A172 (cell line): ENCODE measurements around the gene KLHL13. TPM values are rescaled to one million over a fixed set of nuclear protein-coding genes. Genes with fewer than 3 reads are reported as not detected.
"Not testable (repeated sequence)": the region's sequence is repeated elsewhere in the genome, so short reads cannot be mapped to it uniquely, and the experiment has no call there.

Experiments used
- DNase-seq: peaks from one replicate; pipeline ENCODE4 v3.0.0-alpha.2; 2015; ENCODE audit warnings: low spot score
- total RNA-seq: library from RNA; depleted of rRNA; stranded (reverse); fragments of >200 nt; shearing (Covaris generic); gene quantifications from 2 replicates; pipeline ENCODE4 v1.2.3, GENCODE V29; 2014

The KLHL13 gene
- total RNA-seq, 1 experiment from 2014 or later = 0.26 TPM

DNA sequence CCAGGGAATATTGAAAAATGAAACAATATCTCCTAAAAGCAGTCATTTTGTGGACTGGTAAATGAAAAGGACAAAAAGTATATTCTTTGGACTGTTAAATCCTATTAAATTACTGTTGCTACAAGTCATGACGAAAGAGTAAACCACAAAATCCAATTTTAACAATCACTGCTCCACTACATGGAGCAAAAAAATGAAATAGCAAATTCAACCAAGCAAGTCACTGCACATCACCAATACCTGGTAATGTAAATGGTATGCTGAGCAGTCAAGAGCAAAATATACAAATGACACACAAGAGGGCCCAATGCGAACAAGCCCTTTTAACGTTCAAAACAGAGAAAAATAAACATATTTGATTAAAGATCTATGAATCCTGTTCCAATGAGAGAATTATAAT, 126.2 kb downstream of the KLHL13 start:
- DNase-seq = no peak

DNA sequence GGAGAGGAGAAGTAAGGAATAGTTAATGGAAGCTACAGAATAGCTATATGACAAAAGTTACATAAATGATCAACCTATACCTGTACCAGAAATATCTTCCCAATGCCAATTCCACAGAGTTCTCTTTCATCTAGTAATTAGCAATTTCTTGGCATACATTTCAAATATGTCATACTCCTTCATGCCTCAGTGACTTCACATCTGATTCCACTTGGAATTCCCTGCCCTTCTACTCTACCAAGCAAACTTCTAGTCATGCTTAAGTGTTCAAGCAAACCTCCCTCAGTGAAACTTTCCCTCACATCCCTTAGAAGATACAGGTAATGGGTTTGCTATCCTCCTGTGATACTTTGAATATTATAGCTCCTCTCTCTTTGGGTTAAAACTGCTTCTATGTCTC, 127.1 kb downstream of the KLHL13 start:
- no peak for DNase-seq

DNA sequence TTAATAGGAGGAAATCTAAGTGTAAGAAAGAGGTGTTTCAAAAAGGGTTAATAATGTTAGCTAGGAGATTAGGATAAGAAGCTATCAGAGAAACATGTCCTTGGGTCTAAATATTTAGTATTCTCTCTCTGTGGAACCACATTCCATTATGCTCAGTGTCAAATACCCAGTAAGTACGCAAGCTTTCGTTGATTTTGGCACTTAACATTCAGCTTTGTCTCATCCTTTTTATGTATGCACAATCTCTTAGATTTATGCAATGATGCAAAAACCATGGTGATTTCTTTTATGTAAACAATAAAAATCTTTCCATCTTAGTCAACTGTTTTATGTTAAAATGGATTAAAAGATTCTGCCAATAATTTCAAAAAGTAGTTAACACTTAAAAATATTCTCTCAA, 129.2 kb downstream of the KLHL13 start:
- DNase-seq = no peak

DNA sequence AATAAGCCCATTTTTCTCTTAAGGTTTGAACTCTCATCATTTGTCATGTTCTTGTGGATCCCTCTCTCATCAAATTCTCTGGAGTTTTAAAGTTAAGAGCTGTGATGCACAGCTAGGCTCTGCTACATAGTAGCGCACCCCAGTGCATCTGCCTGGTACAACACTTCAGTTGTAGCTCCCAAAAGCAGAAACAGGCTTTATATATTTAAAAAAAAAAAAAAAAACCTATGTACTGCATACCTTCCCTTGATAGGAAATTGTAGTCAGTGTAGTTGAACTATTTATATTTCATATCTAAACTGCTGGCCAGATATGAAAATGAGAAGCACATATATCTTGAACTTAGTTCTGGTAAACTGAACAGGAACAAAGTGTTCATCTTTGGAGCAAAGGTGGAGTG, 131.4 kb downstream of the KLHL13 start:
- DNase-seq = no peak

DNA sequence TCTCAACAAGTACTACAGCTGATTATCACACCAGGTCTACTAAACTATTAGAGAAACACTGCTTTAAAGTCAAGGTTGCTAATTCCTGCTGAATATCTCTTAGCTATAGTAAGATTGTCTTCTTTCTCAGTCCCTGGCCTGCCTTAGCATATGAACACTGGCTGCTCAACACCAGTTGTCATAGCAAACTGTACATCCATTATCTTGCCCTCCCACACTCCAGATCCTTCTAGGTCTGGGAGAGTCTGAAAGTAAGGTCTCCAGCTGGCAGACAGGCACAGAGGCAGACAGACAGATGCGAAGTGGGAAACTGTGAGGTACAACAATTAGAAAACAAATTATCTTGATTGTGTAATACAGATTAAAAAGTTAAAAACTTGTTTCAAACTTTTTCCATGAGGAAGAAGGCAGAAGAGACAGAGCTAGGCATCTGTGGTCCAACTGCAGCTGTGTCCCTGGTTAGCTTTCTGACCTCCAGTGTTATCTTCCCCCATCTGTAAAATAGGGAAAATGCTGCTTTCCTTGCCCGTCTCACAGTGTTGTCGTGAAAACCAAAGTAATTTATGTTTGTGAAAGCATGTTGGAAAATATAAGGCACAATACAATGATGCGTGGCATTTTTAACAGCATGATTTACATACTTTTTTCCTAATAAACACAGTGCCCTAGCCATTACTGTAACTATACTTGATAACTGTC, 133.8 kb downstream of the KLHL13 start:
- DNase-seq = no peak

DNA sequence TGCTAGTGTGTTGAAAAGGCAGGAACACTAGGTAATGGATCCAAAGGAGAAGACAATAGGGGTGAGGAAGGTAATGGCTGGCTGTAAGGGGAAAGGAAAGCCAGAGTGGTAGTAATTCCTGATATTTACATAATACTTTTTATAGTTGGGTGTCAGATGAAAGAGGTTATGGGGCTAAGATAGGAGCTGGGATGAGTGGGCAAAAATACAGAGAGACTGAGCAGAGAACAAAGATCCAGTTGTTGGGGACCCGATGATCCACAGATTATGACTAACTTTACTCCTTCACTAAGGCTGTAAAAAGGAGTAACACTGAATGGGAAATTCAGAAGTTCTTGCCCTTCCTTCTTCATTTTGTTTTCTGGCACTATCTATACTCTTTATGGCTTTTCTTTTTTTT, 138.2 kb downstream of the KLHL13 start:
- DNase-seq = no peak

DNA sequence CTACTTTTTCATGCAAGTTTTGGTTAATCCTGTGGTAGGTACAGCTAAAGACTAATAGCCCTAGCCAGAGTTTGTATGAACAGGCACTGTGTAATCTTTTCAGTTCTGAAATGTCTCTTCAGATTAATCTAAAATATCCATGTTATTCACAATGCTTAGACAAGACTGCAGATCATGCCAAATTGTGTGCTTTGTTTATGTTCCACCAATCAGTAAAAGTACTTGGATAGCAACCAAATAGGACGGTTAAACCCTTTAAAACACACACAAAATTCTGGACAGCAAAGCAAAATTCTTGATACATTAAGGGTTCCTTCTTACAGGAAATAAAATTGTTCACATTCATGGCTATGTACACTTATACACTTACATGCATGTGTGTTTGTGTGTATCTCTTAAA, 139.1 kb downstream of the KLHL13 start:
- no peak for DNase-seq

DNA sequence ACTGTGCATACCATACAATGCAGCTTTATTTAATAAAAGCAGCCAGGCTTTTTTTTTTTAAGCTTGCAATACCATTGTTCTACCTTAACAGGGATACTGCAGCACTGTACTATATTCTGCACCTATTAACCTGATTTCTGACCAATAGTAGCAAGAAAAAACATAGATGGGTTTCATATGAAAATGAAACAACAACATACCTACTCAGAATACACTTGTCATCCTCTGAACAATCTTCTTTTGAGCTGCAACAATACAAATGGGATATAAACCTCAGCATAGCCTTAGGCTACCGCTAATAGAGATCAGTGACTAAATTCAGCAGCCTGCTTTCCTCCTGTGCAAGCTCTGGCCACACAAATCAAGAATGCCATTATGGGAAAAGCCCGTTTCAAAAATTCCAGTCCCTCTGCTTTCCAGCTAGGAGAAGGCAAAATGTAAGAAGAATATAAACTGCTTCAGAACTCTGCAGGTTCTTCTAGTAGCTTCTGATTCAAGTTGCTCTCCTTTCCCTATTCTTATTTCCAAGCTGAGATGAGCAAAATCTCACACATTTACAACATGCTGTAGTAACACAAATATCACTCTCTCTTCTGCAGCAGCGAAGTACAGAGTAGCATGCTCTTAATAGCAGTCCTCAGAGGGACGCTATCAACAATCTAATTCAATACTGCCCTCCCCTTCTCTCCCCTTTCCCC, 143.4 kb downstream of the KLHL13 start:
- no peak for DNase-seq

DNA sequence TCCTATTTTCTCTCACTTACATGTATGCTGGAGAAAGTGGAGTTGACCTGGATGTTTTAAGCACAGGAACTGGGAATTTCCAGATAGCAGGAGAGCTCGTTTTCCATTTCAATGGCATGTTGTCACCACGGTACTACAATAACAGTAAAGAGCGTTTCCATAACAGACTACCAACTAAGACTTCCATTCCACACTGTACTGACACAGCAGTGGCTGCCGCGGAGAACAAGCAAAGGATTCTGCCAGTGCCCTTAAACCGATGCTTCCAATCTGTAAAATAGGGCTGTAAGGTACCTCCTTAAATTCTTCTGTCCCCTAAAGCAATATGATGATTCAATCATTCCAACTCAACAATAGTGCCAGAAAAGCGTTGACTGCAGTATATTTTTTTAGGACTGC, 143.9 kb downstream of the KLHL13 start:
- DNase-seq = no peak

DNA sequence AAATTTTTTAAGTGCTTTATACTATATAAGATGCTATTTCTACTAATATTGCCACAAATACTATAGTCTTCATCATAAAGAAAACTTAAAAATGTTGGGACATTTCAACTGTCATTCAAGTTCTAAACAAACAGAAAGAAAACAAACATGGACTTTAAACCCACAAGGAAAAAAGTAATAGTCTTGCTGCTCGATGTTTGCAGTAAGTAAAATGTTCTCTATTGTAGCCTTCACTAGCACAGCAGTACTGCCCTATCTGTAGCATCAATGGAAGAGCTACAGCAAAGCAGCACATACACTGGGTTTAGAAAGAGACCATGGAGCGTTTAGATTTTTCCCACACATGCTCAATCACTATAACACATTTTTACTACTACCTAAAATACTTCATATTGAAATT, 146.8 kb downstream of the KLHL13 start:
- DNase-seq = no peak

DNA sequence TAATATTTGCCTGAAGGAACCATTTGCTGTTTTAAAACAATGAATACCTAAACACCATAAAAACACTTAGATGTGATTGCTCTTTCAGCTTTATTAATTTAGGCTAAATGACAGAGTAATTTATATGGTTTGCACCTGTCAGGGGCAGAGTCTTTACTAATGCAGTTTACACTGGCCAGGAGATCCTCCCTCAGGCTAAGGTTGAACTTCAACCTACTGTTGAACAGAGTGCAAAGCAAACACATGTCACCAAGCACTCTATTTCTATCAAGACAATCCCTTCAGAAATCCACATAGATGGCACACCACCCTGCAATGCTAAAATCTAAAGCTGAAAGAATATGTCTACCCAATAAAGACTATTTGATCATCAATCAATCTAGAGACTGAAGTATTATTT, 147.3 kb downstream of the KLHL13 start:
- no peak for DNase-seq

DNA sequence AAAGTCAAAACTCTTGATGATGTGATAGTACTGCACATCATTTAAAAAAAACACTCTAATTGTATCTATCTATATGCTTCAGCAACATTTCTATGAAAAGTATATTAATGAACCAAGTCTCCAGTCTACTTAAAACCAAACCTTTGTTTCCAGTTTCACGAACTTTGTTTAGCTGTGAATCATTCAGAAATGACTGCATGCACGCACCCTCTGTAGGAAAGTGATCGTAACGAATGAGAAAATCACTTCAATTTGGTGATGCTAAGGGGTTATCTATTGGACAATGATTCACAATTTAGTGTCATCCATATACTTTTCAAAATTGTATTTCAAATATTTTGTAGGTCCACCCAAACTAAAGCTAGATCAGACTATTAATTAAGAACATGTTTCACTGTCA, 157.6 kb downstream of the KLHL13 start:
- DNase-seq = no peak

DNA sequence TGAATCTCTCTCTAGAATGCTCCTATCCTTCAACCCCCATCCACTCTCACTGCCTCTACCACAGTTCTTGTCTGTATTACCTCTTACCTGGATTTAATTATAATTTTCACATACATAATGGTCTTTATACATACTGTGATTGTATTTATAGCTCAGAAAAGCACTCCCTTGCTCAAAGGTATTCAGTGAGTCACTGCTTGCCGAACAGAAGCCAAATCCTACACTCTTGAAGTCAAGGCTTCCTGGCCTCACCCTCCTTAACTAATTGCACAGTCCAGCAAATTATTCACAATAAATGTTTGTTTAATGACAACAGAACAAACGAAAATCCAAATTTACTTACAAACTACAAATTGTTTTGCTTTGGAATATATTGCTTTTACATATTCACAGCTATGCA, 159.5 kb downstream of the KLHL13 start:
- DNase-seq = no peak

DNA sequence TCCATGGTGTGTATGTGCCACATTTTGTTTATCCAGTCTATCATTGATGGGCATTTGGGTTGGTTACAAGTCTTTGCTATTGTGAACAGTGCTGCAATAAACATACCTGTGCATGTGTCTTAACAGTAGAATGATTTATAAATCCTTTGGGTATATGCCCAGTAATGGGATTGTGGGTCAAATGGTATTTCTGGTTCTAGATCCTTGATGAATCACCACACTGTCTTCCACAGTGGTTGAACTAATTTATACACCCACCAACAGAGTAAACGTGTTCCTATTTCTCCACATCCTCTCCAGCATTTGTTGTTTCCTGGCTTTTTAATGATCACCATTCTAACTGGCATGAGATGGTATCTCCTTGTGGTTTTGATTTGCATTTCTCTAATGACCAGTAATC, 177.3 kb downstream of the KLHL13 start:
- not testable (repeated sequence) for DNase-seq

DNA sequence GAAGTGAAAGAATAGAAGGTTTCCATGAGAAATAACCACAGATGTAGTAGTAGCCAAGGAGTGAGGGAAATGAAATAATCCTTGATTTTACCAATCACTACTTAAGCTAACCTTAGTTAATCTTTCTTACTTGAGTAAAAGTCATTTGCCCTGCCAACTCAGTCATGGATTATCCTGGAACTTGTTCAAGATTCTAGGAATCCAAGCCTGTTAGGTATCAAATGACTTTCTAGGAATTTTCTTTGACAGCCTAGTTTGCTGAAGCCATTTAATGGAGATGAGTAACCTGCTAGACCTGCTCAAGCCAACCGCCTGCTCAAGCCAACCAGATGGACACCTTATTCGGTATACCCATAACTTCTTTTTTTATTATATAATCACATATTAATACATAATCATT, 180.5 kb downstream of the KLHL13 start:
- no peak for DNase-seq

DNA sequence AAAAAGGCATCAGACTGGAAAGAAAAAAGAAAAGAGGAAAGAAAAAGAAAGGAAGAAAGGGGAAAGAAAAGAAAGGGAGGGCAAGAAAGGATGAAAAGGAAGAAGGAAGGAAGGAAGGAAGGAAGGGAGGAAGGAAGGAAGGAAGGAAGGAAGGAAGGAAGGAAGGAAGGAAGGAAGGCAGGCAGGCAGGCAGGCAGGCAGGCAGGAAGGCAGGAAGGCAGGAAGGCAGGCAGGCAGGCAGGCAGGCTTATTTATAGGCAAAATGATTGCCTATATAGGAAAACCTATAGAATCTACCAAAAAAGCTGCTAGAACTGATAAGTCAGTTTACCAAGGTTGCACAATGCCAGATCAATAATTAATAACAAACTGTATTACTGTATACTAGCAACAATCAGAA, 186.5 kb downstream of the KLHL13 start:
- not testable (repeated sequence) for DNase-seq

DNA sequence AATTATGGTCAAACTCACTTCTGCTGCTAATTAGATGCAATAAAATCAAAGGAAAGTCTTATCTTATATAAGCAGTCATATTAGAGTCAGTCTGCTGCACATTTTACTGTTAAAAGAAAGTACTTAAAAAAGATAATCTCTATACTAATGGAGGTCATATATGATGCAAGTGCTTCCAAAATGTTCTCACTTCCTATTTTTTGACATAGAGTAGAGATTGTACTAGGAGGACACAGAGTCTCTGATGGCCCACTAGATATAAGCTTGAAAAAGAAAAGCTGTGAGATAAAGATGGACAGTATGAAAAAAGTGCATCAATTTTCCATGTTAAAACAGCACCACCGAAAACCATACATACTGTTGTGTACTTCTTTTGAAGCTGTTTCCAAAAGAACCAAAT, 196.9 kb downstream of the KLHL13 start:
- no peak for DNase-seq

DNA sequence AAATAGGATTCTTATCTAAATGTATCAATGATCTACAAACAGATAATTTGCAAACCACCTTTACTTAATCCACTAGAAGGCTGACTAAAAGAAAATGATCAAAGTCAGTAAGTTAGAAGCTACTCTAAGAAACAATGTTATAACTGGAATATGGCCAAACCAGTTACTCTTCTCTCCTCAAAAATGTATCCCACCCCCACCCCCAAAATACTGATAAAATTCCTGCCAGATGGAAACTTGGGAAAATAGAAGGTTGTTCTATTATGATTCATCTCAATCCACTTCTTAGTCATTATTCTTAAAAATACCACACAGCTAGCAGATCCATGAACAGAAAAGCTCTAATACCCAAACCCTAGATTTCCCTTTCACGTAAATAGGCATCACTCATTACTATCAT, 206.4 kb downstream of the KLHL13 start:
- no peak for DNase-seq

DNA sequence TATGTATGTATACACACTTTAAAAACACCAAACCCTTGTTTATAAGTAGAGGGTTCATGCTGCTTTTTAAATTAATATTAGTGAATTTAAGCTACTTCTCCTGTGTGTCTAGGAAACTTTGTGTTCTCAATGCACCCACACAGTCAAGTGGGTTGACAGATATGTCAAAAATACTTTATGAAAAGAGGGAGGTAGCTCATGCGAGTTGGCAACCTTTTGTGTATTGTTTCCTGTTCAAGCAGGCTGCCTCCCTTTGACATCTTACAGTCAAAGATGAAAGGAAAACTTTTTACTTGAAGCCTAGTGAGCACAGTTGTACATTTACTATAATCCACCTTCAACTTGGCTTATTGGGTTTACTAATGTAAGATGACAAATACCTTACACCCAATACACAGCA, 218.4 kb downstream of the KLHL13 start:
- no peak for DNase-seq

DNA sequence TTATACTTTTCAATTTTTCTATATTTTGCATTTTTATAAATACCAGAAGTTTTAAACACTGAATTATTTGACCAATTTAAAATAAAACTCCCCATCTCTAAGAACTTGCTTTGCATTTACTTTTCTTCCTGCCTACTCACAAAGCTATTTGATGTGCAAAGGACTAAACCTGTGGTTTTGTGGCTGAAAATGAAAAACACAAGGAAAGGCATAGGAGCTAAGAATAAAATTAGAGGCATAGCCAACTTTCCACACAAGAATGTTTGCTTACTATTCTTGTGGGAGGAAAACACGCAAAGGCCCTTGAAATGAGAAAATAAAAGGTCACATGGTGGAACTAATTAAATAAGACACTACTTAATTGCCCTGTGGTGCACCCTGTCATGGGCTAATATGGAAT, 221.2 kb downstream of the KLHL13 start:
- DNase-seq = no peak

DNA sequence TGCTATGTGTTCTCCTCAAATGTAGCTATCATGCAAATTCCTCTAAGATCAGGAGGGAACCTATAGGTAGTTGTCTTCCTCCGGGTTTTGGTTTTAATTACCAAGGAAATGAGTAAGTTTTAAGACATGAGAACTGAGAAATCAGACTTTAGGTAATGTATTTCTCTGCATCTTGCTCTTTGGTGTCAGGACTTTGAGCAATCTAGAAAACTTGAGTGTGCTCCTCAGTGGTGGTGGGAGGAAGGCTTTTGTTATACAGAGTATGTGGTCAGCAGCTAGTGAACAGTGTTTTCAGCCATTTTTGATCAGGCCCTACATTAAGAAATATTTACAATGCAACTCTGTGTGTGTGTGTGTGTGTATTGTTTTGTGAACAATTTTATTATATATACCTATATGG, 224.1 kb downstream of the KLHL13 start:
- DNase-seq = no peak

DNA sequence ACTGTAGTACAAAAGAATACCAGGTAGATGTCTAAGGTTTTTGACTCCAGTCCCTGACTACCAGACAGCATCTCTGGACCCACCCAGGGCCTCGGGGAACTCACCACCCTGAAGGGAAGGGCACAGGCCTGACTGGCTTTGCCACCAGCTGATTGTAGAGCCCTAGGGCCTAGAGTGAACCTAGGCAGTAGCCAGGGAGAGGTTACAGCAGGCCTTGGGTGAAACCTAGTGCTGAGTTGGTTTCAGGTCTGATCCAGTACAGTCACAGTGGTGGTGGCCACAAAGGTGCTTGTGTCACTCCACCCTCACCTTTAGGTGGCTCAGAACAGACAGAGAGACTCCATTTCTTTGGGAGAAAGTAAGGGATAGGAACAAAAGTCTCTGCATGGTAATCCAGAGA, 244.8 kb downstream of the KLHL13 start:
- no peak for DNase-seq

DNA sequence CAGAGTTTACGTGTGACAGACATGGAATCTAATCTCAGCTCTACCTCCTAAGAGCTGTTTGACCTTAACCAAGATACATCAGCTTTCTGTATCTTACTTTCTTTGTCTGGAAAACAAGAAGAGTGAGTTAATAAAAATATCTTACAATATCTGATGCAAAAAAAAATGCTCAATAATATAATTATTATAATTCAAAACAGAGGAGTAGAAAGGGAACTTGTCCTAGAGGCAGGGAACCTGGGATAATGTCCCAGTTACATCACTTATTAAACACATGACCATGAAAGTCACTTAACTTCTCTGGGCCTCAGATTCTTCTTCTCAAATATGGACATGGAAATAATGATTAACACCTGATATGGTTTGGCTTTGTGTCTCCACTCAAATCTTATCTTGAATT, 256.1 kb downstream of the KLHL13 start:
- DNase-seq = no peak

DNA sequence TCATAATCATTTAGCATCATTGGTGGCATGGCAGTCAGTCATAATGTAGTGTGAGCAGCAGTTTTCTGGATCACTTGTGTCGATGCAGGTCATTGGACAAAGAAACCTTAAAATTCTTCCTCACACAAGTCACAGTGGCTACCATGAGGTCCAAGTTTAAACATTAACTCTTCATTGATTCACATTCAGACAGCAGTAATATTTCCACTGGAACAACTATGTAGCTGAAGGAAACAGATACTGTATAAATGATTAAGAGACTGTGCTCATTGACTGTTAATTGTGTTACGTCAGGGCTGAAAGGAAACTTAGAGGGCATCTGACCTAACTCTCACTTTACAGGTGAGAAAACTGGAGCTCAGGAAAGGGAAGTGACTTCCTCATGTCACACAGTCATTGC, 261.8 kb downstream of the KLHL13 start:
- DNase-seq = no peak
